HG03064 (cell line): Measurements from ENCODE around the gene PKHD1.
"Not testable (repeated sequence)": the region's sequence is repeated elsewhere in the genome, so short reads cannot be mapped to it uniquely, and the experiment has no call there.

ENCODE experiments used
- ATAC-seq: cut with Tn5 transposase; IDR thresholded peaks from one replicate; pipeline ENCODE4 v1.9.1; 2021; ENCODE audit warnings: low read depth; ENCODE audit not compliant: unreplicated experiment

Gene PKHD1

DNA sequence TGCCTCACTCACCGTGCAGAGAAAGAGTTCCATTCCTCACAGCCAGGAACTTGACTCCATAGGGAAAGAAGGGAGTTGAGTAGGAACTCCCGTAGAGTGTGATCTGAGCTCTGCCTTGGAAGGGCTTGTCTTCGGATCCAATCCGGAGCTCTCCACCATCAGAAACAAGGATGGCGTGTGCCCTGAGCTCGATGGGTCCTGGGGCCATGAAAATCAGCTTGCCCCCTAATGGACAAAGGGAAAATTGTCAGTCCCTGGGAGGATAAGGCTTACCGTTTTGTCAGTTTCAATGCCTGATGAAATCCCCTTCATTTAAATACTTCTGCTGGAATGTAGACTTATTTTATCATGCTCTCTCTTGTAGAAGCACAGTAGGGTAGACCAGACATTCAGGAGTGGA, 153.3 kb downstream of the PKHD1 start:
- no peak for ATAC-seq

DNA sequence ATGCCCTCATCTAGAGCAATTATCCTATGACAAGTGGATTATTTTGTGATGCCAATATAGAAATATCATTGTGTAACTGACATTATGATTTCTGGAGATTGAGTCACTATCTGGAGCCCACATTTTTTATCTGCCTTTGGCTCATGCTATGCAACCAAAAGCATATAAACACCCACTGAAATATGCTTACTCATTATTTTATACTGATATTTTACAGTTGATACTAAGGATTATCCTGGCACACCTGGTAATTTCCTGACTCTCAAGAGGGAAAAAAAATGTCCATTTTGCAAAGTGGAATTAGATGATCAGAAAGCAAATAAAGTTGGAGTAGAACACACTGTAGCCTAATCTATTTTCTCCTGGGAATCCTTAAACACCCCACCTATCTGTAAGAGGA, 154.5 kb downstream of the PKHD1 start:
- no peak for ATAC-seq

DNA sequence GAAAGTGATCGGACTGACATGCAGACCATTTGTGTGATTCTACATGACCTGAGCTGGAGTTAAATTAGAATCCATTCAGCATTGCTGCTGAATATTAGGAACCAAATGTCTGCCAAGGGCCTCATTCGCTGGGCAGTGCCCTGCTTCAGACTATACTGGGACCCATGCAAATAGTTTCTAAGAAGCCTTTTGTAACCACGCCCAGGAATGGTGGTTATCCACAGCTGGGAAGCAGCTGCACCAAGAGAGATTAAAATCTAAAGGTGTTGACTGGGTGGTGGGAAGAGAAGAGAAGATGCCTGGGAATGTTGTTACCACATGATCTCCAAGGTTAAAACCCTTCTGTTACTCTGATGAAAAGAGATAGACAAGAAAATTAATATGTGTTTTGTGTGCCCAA, 156.8 kb downstream of the PKHD1 start:
- no peak for ATAC-seq

DNA sequence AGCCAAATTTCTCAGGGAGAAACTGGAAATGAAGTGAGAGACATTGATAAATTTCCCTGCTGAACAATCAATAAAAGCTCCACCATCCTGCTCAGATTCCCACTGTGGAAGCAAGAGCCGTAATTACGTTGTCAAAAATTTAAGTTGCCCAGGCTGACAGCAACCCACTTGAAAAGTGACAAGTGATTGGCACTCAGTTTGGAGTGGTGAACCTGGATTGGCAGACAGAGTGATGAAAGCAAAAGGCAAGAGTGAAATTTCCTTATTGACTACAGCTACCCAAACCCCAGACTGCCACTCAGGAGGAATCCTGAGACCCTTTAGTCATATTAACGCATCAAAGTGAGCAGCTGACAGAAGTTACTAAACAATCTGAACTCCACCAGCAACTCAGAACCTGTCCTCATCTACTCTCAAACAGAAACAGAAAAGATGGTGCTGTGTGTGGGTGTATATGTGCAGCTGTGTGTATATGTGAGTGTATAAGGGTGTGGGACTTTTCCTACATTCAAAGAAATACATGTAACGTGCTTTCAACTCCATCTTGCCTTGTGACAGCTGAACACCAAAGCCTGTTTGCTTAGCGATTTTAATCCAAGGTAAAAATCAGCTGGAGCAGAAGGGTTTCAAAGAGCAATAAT, 157.4 kb downstream of the PKHD1 start:
- ATAC-seq = no peak

DNA sequence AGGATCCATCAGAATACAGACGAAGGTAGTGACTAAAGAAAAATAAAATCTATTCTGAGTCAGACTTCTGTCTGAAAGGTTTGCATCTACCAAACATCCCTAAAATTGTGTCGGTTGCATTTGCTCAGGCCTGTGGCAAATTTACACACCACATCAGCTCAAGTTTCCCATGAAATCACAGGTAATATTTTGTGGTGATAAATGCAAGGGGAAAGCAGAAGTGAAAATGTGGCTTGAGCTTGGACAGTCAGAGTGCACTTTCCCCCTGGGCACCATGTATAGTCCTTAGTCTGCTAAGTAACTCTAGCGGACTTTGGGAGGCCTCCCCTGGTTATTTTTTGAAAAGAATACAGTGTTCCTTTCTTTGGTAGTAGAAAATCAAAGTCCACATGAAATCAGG, 159.1 kb downstream of the PKHD1 start:
- ATAC-seq = no peak

DNA sequence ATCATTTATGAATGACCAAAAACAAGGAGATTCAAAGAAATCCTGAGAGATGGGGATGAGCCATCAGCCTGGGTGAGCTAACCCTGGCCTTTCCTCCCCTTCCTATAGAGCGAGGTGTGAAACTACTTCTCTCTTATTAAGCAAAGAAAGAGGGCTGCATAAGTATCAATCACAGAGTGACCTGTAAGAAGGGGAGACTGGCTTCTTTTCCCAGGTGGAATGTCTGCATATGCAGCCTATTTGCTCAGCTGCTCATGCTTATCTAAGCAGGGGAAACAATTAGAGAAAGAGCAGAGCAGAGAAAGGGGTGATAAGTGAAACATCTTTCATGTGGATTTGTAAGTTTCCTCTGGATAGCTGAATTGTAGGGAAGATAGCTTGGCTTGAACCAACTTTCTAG, 160.0 kb downstream of the PKHD1 start:
- no peak for ATAC-seq

DNA sequence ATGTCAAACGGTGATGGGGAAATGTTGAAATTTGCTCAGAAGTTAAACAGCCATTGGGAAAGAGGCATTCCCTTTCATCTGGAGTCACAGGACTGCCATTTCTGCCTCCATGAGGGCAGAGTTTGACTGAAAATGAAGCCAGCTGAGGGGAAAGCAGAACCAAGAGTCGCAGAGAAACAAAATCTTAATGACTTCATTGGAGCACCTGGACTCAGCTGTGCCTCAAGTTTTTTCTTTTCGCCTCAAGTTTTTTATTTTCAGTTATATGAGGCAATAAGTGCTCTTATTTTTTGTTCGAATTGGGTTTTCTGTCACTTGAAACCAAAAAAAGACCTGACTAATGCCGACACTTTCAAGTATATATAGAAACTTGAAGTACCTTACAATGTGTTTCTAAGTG, 161.3 kb downstream of the PKHD1 start:
- ATAC-seq = no peak

DNA sequence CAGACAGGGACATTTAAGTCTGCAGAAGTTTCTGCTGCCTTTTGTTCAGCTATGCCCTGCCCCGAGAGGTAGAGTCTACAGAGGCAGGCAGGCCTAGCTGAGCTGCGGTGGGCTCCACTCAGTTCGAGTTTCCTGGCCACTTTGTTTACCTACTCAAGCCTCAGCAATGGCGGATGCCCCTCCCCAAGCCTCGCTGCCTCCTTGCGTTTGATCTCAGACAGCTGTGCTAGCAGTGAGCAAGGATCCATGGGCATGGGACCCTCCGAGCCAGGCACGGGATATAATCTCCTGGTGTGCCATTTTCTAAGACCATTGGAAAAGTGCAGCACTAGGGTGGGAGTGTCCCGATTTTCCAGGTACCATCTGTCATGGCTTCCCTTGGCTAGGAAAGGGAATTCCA, 164.9 kb downstream of the PKHD1 start:
- not testable (repeated sequence) for ATAC-seq

DNA sequence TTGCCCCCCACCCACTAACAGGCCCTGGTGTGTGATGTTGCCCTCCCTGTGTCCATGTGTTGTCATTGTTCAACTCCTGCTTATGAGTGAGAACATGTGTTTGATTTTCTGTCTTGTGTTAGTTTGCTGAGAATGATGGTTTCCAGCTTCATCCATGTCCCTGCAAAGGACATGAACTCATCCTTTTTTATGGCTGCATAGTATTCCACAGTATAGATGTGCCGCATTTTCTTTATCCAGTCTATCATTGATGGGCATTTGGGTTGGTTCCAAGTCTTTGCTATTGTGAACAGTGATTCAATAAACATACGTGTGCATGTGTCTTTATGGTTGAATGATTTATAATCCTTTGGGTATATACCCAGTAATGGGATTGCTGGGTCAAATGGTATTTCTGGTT, 169.1 kb downstream of the PKHD1 start:
- ATAC-seq = not testable (repeated sequence)

DNA sequence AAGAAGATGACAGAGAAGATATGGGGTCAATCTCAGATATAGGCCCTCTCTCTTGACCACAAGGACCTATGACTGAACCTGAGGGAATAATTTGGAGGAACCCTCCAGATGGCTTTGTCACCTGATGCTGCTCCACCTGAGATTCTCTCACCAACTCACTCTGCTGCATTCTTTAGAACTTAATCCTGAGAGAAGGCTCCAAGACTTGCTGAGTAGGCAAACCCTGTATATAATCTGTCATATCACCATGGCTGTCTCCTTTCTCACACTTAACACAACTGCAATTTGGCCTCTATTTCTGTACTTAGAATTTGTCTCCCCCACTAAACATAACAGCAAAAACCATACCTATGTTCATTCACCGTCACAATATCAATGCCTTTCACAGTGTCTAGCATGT, 172.3 kb downstream of the PKHD1 start:
- no peak for ATAC-seq

DNA sequence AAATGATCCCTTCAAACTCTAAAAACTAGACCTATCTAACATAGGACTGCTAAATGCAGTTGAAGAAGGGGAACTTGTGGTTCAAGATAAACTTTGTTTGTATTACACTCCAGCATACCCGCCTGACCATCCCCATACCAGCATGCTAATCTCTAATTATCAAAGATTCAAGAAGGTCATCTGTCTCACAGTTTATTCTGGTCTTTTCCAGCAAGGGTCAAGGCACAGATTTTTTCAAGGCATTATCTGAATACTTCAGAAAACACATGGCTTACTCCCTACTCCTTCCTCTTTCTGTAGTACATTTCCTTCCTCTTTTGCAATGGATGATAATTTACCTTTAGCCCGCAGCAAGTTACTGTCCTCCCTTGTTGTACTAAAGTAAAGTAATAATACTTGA, 174.1 kb downstream of the PKHD1 start:
- no peak for ATAC-seq

DNA sequence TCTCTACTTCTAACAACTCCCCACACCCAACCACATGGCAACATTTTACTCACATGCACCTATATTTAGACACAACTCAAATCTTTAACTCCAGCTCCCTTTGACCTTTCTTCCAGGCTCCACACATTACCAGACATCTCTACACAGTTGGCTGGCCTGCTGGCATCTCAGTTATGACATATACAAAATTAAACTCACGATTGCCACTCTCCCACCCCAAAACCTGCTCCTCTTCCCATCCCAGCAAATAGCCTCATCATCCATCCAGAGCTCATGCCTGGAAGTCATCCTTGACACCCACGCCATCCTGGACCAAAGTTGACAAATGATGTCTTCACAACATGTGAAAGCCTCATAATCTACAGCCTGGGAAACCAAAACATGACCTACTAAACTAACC, 176.6 kb downstream of the PKHD1 start:
- ATAC-seq = no peak

DNA sequence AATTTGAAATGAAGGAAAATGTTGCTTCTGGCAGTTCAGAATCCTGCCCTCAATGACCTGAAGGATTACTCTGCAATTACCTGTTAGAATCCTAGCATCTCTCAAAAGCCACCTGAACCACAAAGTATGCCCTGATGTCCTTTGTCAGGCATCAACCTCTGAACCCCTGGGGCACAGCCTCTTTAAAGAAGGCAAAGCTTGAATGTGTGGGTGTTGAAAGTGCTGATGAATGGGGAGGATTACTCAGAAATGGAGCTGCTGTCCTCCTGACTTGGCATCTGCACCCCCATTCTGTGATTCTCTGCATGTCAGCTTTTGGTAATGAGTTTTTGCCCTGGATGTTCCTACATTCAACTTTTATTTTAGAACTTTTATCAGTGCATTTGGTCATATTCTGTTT, 179.2 kb downstream of the PKHD1 start:
- no peak for ATAC-seq

DNA sequence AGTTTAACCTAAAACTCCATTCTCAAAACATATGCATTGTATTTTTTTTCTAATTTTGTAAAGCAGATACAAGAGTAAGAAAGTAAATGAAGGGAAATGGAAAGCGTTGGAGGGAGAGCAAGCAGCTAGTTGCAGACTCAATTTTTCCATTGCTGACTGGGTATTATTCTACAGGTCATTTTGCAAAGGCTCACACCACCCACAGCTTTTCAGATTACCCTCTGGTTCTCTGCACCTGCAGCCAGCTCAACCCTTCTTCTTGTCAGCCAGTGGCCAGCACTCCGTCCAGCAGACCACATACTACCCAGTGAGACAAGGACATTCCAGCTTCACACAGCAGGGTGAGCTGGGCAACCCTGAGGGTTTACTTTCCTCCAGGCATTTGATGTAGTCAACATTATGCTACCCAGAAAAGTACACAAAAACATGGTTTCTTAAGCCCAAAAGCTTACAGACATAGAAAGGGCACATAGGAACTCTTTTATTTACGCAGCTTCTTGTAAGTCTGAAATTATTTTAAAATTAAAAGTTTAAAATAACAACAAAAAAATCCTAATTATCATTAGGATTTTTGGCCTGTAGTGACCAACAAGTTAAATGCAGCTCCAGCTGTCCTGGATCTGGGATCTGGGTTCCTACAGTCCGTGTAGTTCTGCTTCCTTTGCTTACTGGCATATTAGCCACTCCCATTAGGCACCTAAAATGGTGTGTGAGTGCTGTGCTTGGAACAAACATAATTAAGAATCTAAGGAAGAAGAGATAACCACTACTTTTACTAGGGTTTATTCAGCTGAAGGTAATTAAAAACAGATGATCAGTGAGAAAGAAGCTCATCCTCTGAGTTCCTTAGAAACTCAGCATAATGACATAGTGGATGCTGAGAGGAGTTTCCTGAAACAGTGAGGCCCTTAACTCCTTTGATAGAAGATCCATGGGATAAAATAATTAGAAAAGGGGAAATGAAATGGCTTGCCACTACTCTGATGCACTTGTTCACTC, 185.3 kb downstream of the PKHD1 start:
- no peak for ATAC-seq

DNA sequence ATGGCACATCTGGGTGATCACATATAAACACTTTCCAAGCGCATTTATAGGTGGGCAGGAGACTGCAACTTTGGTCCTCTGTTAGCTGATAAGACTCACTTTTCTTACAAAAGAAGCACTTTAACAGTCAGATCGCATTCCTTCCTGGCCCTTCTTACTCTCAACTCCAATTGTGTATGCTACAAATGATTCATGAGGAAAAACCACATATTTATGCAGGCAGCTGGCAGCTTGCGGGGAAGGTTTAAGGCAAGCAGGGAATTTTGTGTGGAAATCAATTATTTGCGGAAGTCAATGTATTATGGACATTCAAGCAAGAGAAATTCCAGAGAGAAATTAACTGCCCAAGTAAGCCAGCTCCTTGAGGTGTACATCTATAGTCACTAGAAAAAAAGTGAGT, 194.0 kb downstream of the PKHD1 start:
- no peak for ATAC-seq

DNA sequence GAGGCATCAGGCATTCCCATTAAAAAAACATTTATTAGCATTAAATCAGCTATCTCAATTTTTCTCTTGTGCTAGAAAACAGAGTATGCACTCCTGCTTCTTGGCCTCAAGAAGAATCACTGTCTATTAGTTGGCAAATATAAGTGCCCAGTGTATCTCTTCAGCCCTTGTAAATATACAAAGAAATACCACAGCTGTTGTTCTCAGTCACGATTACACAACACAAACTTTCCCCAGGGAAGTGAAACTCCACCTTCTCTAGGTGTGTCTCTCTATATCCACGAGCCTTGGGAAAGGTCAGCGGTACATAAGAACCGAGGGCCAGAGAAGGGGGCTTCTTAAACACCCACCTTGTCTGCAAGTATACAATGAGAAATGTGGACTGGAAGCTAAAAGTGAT, 194.7 kb downstream of the PKHD1 start:
- no peak for ATAC-seq

DNA sequence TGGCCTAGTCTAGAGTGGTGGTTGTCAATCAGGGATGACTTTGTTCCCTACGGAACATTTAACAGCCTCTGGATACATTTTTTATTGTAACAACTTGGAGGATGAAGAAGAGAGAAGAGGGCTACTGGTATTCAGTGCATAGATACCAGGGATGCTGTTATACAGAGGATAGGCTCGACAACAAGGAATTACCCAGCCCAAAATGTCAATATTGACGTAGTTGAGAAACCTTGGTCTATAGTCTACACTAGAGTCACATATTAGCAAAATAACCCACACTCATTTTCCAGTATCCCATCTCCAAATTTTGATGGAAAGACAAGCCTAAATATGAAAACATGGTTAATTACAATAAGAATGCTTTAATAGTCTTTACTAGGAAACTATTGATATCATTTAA, 195.1 kb downstream of the PKHD1 start:
- ATAC-seq = no peak

DNA sequence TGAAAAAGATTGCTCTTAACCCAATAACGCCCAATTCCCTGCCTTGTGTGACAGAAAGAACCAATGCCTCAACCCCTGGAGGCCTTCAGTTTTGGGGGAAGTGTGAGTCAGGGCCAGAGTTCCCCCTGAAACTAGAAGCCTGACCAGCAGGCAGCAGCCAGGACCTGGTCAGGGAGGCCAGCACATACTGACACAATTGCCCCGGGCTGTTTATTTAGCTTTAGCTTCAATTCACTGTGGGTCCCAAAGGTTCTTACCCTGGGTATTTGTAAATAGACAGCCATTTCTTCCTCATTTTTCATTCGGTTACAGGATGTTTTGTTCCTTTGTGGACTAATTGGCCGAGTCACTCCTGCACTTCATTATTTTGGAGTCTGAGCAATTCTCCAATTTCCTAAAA, 195.6 kb downstream of the PKHD1 start:
- ATAC-seq = no peak

DNA sequence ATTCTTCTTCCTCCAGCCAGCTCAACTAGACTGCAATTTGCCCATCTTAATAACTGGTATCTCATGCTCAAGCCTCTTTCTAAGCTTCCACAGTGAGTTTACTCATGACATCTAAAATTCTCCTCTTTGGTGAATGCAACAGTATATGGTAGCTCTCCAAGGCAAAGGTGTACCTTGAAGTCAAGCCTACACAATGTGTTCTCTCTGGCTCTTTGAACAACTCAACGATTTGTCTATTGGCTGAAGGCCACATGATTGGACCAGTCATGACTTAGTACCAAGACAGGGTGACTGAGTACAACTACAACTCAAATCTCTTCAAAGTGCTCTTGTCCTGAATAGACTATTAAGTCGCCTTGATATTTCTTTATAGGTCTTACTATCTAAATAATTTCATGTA, 199.6 kb downstream of the PKHD1 start:
- ATAC-seq = no peak

DNA sequence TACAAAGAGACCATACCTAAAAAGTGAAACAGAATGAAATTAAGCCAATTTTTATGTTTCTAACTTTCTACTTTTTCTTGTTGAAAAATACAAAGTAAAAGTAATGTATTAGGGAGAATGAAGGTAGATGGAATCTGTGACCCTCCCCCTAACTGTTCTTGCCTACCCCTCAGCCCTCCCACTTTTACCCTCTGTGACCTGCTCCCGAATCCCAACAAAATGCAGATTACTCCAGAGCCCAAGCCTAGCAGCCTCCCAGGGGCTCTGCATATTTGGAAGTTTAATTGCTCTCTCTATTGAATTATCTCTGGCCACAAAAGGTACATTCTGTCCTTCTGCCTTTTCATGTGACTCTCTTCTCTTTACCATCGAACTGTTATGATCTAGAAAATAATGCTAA, 201.5 kb downstream of the PKHD1 start:
- no peak for ATAC-seq

DNA sequence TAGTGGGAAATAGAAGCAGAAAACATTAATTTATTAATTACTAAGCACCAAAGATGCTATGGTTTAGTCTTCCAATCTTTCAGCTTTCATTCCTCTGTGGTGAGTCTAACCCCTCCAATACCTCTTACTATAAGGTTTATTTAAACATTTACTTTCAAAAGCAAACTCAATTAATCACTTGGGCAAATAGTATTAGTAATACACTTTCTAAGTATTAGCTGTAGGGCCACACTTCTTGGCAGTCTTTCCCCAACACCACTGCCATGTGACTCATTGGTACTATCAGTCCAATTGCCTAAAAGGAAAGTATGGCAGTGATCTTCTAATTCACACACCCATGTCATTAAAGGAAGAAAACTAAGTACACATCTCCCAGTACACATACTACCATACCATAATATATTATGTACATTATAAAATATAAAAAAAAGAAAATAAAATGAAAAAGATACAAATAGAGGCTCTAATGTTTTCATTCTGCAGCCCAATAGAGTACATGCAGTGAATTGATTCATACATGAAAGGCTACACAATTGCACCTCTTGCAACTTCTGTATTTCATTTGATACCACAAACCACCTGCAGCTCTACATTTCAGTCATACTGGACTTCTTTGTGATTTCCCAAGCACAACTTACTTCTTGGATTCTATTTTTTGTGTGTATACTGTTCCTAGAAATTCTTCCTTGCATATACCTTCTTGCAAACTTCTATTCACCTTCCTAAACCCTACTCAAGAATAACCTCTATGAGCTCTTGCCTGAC, 218.6 kb downstream of the PKHD1 start:
- no peak for ATAC-seq
